HG03558 (cell line): ENCODE measurements around the gene SUMO4.
"Not testable (repeated sequence)": the region's sequence is repeated elsewhere in the genome, so short reads cannot be mapped to it uniquely, and the experiment has no call there.

Source experiments
- ATAC-seq: cut with Tn5 transposase; IDR thresholded peaks from one replicate; pipeline ENCODE4 v1.9.1; 2021; ENCODE audit warnings: moderate number of reproducible peaks; ENCODE audit not compliant: unreplicated experiment; ENCODE audit errors: extremely low read depth

Gene SUMO4

DNA sequence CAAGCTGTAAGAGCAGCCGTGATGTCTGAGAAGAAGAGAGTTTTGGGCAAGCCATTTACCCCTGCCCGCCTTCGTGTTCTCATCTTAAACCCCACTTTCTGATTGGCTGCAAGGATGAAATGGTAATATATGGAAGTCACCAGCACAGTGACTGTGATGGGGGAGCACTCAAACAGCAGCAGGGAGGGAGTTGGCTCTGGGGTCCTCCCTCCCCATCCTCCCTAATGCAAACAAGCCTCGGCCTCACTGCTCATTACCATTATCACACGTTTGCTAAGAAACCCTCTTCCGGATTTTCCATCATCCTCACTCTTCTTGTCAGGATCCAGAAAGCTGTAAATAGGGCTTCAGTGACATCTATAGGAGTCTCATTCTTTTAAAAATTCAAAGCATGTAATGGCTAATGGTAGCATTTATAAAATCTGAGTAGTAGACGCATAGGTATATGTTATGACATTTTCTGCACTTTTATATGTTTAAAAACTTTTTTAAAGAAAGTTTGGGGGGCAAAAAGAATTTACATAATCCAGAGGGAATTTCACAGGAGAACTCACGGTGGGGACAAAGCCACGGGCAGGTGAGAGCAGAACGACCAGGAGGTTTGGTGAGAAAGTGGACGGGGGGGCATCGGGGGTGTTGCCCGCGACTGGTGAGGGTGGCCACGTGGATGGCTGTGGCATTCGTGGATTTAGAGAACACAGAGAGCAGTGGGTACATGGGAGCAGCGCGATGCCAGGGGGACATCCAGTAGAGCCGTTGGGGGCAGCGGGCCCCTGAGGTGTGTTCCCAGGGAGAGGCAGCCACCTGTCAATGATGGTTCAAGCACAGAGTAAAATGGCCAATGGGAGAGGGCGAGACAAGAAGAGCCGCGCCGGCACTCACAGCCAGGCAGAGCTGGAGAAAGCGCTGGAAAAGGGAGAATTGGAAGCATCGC lies 29.6 kb downstream of the SUMO4 start:
- no peak for ATAC-seq

DNA sequence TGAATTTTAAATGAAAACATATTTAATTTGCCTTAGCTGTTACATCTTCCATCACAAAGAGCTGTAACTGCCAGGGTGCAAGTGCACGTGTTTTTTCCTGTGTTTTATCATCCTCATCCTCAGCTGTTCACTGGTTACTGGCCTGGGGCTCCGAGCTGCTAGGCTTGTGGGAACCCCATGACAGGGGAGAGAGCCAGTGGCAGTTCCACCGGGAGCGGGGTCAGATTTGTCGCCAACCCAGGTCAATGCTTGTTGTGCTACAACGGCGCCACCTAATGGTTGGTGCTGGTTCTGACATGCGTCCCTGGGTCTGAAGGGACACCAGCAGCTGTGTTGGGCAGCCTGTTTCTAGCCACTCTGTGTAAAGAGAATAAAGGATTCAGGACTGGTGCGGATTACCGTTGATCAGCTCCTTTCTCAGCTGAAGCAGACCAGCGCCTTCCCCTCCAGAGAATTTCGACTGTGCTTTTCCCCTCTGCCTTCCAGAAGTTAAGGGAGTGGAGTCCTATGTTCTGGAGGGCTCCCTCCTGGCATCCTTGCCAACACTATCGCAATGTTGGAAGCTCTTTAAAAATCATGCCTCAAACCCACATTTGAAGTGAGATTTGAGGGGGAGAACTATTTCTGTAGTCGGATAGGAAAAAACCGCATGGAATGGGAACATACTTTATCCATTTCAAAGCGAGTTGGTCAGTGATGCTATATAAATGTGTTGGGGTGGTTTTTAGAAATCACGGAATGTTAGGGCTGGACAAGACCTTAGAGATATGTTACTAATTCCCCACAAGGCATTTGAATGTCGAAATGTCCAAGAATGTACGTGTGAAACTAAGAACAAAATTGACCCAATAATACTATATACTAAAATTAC lies 32.1 kb downstream of the SUMO4 start:
- ATAC-seq: no peak

DNA sequence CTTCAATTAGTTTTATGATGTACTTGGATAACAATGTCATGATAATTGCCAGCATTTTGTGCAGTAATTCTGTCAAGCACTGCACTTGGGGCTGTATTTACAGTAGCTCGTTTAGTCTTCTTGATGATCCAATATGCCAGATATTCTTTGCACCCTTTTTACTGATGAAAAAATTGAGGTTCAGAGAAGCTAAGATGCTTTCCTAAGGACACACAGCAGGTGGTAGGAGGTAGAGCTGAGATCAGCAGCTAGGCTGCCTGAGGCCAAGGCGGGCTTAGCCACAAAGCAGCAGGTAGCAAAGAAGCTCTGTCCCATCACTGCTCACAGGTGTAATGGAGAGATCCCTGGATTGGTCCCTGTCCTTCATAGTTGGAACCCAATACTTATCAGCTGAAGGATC lies 33.3 kb downstream of the SUMO4 start:
- no peak for ATAC-seq

DNA sequence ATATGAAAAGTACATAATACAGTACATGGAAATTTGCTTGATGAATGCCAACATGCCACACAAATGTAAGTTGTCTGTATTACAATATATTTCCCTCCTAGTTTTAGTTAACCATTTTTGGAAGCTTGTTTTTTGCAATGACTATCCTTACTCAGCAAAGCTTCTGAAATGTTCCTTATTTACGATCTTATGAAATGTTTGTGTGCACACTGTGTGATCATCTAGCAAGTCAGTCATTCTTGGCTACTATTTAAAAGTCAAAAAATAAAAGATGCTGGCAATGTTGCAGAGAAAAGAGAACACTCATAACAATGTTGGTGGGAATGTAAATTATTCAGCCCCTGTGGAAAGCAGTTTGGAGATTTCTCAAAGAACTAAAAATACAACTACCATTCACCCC lies 33.8 kb downstream of the SUMO4 start:
- no peak for ATAC-seq

DNA sequence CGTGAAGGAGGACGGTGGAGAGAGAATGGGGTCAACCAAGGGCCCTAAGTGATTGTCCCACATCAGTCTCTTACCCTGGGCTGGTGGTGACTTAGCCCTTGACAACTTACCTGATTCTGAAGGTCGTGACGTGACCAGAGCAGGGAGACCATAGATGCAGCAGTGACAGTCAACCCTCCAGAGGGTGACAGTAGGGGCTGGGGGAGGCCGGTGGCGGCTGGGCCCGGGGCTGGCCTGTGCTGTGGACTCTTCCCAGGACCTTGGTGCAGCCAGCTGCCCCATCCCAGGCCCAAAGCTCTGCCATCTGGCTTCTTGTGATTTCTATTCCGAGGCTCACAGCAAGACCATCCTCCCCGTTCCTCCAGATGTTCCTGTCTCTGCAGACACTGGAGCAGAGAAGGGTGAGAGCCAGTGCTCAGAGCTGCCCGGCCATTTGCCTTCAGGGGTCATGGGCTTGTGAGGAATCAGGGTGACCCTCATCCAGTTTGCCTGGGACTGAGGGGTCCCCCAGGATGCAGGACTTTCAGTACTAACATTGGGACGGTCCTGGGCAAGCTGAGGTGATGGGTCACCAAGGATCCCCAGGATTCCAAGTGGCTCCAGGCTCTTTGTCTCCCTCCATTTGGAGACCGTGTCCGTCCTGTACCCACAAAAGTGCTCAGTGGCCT lies 36.0 kb downstream of the SUMO4 start:
- ATAC-seq: no peak

DNA sequence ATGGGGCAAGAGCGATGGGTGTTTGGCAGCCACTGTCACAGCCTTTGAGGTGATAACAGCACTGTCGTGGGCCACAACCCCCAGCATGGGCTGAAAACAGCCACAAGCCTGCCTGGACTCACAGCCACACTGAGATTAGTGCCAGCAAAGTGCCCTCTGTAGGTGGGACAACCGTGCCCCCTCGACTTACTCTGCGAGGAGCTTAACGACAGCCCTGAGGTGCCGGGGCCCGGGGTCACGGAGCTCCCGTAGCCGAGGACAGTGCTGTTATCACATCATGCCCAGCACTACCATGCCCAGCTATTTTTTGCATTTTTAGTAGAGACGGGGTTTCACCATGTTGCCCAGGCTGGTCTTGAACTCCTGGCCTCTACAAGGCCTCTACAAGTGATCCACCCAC lies 36.6 kb downstream of the SUMO4 start:
- ATAC-seq: no peak

DNA sequence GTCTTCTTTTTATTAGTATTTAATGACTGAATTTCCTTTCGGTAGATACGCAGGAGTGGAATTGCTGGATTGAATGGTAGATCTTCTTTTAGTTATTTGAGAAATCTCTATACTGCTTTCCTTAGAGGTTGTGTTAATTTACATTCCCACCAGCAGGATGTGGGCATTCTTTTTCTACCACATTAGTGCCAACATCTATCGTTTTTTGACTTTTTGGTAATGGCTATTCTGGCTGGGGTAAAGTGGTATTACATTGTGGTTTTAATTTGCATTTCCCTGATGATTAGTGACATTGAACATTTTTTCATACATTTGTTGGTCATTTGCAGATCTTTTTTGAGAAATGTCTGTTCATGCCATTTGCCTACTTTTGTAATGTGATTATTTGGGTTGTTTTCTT lies 37.1 kb downstream of the SUMO4 start:
- no peak for ATAC-seq

DNA sequence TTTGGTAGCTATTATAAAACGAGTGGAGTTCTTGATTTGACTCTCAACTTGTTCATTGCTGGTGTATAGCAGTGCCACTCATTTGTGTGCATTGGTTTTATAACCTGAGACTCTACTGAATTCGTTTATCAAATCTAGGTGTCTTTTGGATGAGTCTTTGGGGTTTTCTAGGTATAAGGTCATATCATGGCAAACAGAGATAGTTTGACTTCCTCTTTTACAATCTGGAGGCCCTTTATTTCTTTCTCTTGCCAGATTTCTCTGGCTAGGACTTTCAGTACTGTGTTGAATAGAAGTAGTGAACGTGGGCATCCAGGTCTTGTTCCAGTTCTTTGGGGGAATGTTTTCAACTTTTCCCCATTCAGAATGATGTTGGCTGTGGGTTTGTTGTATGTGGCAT lies 38.8 kb downstream of the SUMO4 start:
- ATAC-seq: no peak

DNA sequence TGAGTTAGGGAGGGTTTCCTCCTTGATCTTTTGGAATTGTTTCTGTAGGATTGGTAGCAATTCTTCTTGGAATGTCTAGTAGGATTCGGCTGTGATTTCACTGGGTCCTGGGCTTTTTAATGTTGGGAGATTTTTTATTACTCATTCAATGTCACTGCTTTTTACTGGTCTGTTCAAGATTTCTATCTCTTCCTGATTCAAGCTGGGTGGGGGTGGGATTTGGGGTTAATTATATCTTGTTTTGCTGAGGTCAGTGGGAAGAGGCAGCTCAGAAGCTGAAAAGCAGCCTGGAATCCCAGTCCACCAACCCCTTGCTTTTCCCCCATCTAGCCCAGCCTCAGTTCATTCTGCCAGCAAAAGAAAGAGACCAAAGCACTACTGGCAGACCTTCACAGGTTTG lies 39.6 kb downstream of the SUMO4 start:
- no peak for ATAC-seq

DNA sequence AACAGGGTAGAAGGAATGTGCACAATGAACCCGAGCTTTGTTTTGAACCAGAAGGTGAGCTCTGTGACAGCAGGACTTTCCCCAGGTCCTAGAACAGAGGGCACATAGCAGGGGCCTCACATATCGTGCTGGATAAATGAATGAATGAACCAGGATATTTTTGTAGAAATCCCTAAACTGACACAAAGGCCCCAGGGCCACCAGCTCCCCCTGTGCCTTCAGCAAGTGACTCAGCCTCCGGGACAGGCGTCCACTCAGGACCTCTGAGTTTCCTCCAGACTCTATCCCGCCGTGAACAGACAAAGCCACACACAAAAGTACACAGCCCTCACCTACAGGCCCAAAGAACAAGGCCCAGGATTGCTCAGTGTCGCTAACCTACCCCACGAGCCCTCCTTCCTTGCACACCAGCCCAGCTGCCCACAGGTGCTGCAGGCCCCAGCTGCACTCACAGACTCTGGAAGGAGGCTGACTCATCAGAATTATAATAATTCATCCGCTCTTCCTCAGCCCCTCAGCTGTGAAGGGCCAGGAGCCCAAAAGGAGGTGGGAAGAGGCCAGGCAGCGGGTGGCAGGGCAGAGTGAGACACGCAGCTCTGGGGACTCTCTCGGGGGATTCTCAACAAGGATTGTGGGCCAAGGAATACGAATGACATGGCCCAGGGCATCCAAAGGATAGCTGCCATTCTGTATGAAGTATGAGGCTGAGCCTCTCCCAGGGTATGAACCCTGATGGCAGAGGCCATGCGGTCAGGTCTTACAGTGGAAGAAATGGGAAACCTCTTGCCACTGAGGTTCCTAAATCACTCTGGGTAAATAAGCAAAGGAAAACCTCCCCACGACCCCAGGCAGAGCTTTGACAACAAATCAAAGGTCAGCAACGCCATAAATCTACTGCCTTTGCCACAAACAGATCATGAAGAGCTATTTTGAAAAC lies 40.9 kb downstream of the SUMO4 start:
- ATAC-seq: no peak

DNA sequence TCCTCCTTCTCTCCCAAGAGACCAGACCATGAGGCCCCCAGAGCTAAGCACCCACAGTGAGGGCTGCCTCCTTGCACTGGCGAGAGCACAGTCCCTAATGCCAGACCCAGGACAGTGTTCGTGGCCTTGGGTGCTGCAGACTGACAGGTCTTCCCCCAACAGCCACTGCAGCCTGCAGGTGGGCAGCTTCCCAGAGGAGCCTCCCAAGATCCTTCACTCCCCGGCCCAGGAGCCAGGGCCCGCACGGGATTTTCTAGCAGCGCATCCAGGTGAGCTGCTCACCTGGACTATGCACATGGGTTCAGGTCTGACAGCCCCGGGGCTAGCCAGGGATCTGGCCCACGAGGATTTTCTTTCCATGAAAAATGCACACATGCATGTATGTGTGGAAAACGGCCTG lies 41.7 kb downstream of the SUMO4 start:
- ATAC-seq: no peak

DNA sequence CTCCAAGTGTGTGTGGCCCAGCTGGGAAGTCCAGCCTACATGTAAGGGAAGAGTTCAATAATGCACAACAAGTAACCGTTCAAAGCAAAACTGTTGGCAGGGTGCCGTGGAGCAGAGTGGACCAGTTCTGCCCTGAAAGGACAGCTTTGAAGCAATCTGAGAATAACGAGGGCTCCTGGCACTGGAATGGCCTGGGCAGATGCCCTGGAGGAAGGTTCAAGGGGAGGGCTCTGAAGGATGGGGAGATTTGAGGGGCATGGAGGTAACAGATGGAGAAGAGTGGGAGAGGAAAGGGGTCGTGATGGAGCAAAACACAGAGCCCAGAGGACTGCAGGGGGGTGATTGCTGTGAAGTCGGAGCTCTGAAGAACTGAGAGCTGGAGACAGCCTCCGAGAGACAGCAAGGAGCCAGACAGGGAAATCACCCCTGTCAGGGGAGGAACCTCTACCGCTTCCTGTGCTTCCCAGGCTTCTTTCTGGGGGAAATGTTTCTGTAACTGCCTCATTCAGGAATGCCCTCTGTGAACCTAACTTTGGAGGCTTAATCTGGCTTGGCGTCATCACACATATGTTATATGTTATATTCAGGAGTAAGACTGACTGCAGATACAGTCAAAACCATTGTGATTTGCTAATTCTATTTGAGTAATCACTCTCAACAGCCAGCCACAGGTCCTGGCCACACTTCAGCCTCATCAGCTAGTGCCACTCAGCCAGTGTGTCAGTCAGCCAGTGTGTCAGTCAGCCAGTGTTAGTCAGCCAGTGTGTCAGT lies 43.5 kb downstream of the SUMO4 start:
- no peak for ATAC-seq

DNA sequence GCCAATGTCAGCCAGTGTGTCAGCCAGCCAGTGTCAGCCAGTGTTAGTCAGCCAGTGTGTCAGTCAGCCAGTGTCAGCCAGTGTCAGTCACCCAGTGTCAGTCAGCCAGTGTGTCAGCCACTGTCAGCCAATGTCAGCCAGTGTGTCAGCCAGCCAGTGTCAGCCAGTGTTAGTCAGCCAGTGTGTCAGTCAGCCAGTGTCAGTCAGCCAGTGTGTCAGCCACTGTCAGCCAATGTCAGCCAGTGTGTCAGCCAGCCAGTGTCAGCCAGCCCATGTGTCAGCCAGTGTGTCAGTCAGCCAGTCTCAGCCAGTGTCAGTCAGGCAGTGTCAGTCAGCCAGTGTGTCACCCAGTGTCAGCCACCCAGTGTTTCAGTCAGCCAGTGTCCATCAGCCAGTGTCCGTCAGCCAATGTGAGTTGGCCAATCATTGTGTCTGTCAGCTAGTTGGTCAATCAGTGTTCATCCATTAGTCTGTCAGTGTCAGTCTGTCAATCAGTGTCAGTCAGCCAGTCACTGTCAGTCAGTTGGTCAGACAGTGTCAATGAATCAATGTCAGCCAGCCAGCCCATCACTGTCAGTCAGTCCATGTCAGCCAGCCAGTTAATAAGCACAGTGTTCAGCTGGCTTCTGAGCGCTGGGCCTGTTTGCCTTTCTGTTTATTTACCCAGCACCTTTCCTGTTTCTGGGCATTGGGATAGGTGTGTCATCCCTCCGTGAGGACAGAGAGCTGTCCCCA lies 44.5 kb downstream of the SUMO4 start:
- ATAC-seq: not testable (repeated sequence)

DNA sequence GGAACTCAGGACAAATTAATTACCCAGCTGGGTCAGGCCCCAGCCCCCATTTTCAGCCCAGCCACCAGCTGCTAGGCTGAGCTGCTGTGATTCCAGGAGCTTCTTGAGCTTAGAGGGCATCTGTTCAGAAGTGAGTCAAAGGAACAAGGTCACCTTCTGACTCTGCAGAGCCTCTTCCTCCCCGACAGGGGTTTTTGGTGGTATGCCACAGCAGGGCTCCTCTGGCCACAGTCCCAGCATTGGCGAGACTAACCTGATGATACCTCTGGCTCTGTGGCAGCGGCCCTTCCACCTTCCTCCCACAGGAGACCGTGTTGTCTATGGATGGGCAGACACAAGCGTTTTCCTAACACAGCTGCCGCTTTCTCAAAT lies 45.0 kb downstream of the SUMO4 start:
- no peak for ATAC-seq

DNA sequence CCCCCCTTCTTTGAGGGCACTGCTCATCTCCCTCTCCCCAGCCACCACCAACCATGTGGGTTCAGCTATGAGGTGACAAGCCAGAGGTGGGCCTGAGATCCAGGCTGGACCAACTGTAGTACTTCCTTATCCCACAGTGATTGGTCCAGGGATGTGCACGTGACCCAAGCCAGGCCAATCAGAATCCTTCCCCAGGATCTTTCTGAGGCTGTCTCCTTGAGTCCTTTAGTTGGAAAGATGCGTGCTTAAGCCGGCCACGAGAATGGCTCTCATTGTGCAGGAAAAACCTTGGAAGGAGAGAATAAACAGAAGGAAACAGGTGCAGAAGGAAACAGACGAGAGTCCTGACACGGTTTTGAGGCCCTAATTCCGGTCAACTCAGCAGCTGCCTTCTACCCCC lies 45.5 kb downstream of the SUMO4 start:
- ATAC-seq: no peak

DNA sequence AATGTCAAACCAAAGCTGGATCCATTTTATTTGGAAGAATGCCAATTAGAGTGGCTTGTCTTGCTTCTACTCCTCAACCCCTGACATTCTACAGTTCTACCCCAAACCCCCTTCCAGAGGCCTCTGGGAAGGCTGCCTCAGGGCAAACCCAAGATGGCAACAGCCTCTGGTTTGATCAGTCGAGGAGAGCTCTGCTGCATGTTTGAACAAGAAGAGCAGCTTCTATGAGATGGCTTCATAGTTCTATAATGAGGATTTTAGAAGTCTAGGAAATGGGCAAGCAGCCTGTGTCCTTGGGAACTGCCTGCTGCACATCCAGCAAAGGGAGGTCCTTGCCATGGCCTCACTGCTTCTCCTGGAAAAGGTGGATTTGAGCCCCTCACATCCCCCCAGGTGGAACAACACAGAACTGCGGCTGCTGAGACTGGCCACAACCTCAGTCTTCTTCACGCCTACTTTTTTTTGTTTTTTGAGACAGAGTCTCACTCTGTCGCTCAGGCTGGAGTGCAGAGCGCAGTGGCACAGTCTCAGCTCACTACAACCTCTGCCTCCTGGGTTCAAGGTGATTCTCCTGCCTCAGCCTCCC lies 46.8 kb downstream of the SUMO4 start:
- no peak for ATAC-seq

DNA sequence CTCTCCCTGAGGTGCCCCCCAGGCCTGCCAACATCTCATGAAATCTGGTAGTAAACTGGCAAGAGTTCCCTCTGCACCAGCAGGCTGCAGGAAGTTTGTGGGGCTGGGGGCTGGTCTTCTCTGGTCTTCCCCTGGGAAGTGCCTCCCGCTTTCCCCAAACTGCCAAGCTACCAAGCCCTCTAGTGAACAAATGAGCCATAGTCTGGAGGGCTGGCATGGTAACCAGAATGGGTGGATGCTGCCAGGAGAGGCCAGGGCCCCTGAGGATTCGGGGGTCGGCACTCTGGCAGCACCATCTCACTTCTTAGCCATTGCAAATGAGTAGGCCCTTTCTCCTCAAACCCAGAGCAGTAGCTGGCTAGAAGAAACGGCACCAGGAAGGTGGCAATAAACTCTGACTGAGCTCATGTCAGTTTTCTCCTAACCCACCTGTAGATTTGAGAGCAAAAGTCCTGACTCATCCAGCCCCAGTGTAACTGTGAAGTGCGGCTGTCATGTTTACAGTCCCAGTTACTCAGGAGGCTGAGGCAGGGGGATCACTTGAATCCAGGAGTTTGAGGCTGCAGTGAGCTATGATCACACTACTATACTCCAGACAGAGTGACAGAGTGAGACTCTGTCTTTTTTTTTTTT lies 48.9 kb downstream of the SUMO4 start:
- no peak for ATAC-seq
